Loucy (cell line): Measurements from ENCODE around the gene CPPED1.

Experiments used
- H2AFZ ChIP-seq: fragments of 200-600 bp; sonication (generic); 2 replicates; pipeline ENCODE4 v1.6.0; 2016; ENCODE audit warnings: antibody characterized with exemption, mild to moderate bottlenecking, low read length, moderate library complexity
- H3F3A ChIP-seq: fragments of 200-600 bp; 2 replicates; pipeline ENCODE4 v1.6.0; 2016; ENCODE audit warnings: antibody characterized with exemption, low read depth, mild to moderate bottlenecking
- H3K27me3 ChIP-seq: fragments of 200-600 bp; sonication (generic); 2 replicates; pipeline ENCODE4 v1.6.1; 2014; ENCODE audit warnings: low read length, mild to moderate bottlenecking; ENCODE audit not compliant: insufficient read depth, poor library complexity, severe bottlenecking
- H3K36me3 ChIP-seq: fragments of 200-600 bp; sonication (generic); 2 replicates; pipeline ENCODE4 v1.6.1; 2016; ENCODE audit warnings: low read length; ENCODE audit not compliant: insufficient read depth
- H3K4me1 ChIP-seq: fragments of 200-600 bp; sonication (generic); 2 replicates; pipeline ENCODE4 v1.5.1; 2014; ENCODE audit warnings: low read length, mild to moderate bottlenecking; ENCODE audit not compliant: insufficient read depth, poor library complexity, severe bottlenecking
- H3K4me2 ChIP-seq: fragments of 200-600 bp; sonication (generic); 2 replicates; pipeline ENCODE4 v1.6.0; 2014; ENCODE audit warnings: antibody characterized with exemption, low read length, low read depth, mild to moderate bottlenecking; ENCODE audit not compliant: poor library complexity, severe bottlenecking
- H3K4me3 ChIP-seq: fragments of 200-600 bp; sonication (generic); 2 replicates; pipeline ENCODE4 v1.5.1; 2014; ENCODE audit warnings: low read length, mild to moderate bottlenecking, mixed read lengths; ENCODE audit not compliant: poor library complexity, severe bottlenecking
- H3K79me2 ChIP-seq: fragments of 200-600 bp; sonication (generic); 2 replicates; pipeline ENCODE4 v1.6.1; 2014; ENCODE audit warnings: low read length; ENCODE audit not compliant: insufficient read depth
- H3K9ac ChIP-seq: fragments of 200-600 bp; sonication (generic); 2 replicates; pipeline ENCODE4 v1.6.0; 2014; ENCODE audit warnings: mild to moderate bottlenecking, low read depth, low read length, moderate library complexity; ENCODE audit not compliant: poor library complexity, severe bottlenecking
- H3K9me2 ChIP-seq: fragments of 200-600 bp; sonication (generic); replicated peaks from 2 replicates; pipeline ENCODE4 v1.6.1; 2016; ENCODE audit warnings: low read depth, low read length, mixed read lengths
- H3K9me3 ChIP-seq: fragments of 200-600 bp; sonication (generic); 2 replicates; pipeline ENCODE4 v1.6.1; 2014; ENCODE audit warnings: mild to moderate bottlenecking, antibody characterized with exemption, low read length, low read depth; ENCODE audit not compliant: insufficient read depth
- H4K20me1 ChIP-seq: fragments of 200-600 bp; sonication (generic); 2 replicates; pipeline ENCODE4 v1.6.0; 2014; ENCODE audit warnings: antibody characterized with exemption, low read length, mild to moderate bottlenecking; ENCODE audit not compliant: insufficient read depth, poor library complexity, severe bottlenecking
- CTCF ChIP-seq: fragments of 200-600 bp; sonication (generic); conservative IDR thresholded peaks from 2 replicates; pipeline ENCODE4 v1.5.1; 2014; ENCODE audit warnings: mild to moderate bottlenecking, antibody characterized with exemption, low read length
- EZH2phosphoT487 ChIP-seq: fragments of 200-600 bp; IDR thresholded peaks from 2 replicates; pipeline ENCODE4 v1.6.1; 2018; ENCODE audit warnings: antibody characterized with exemption, mild to moderate bottlenecking, moderate library complexity, borderline replicate concordance

Gene CPPED1

DNA sequence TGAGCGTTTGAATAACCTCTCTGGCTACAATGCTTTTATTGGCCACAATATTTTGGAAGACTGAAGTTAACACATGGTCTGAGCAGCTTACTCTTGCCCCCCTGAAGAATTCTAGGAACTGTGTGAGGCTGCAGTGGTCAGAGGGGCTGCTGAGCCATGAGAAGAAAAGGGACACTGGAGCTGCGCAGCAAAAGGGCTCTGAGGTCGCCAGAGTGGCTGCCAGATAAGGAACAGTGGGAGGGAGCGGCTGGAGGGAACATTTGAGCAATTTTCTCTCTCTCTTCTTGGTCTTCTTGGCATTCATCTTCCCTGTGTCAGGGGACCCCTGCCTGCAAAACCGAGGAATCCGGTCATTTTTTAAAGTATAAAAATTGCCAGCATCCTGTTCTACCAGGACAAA, 66.1 kb downstream of the CPPED1 start:
- H3K27me3 ChIP-seq: no peaks in the 10 kb centered on the region
- no peak overlapping the region for H3K4me2 ChIP-seq
- H3K9me2 ChIP-seq: no peaks in the 10 kb centered on the region
- H3F3A ChIP-seq: no peaks in the 10 kb centered on the region
- no peak overlapping the region for H2AFZ ChIP-seq
- no peaks in the 10 kb centered on the region; the same call in 1 of the 2 replicates for H3K9me3 ChIP-seq
- H3K4me1 ChIP-seq: no peaks in the 10 kb centered on the region
- H4K20me1 ChIP-seq: no peaks in the 10 kb centered on the region
- H3K4me3 ChIP-seq: no peak overlapping the region
- no peaks in the 10 kb centered on the region for H3K79me2 ChIP-seq
- no peak overlapping the region for H3K9ac ChIP-seq
- H3K36me3 ChIP-seq: no peaks in the 10 kb centered on the region
- TF ChIP-seq CTCF (no peak), EZH2phosphoT487 (no peak)

- H3K9me3 ChIP-seq: no peaks in the 10 kb centered on the region; the same call in 1 of the 2 replicates
- TF ChIP-seq CTCF: no peak
- TF ChIP-seq EZH2phosphoT487: no peak
- H3K4me3 ChIP-seq: no peak overlapping the region
- H3K79me2 ChIP-seq: no peaks in the 10 kb centered on the region
- no peaks in the 10 kb centered on the region for H4K20me1 ChIP-seq
- no peaks in the 10 kb centered on the region for H3K27me3 ChIP-seq
- H3K9me2 ChIP-seq: no peaks in the 10 kb centered on the region
- H3K9ac ChIP-seq: no peak overlapping the region
- no peak overlapping the region for H2AFZ ChIP-seq
- H3K36me3 ChIP-seq: no peaks in the 10 kb centered on the region
- H3F3A ChIP-seq: no peaks in the 10 kb centered on the region
- H3K4me1 ChIP-seq: no peaks in the 10 kb centered on the region
- no peak overlapping the region for H3K4me2 ChIP-seq
These were observed 67.9 kb downstream of the CPPED1 start for GRCh38 chr16:12735805-12736204.

DNA sequence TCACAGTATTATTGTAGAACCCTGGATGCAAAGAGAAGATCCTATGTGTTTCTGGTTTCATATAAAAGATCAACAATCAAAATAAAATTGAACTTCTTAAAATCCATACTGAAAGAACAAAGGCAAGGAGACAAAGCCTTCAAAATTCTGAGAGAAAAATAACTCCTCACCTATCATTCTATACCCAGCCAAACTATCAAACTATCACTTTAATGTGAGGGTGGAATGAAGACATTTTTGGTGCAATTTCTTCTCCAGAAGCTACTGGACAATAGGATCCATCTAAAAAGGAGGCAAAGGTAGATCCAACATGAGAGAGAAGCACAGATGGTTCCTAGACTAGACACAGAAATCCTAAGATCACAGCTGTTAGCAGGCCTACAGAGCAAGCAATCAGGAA, 71.1 kb downstream of the CPPED1 start:
- TF ChIP-seq CTCF (no peak), EZH2phosphoT487 (no peak)
- no peak overlapping the region for H3K4me3 ChIP-seq
- H4K20me1 ChIP-seq: no peaks in the 10 kb centered on the region
- H2AFZ ChIP-seq: no peak overlapping the region
- H3K9me2 ChIP-seq: no peaks in the 10 kb centered on the region
- no peaks in the 10 kb centered on the region; the same call in 1 of the 2 replicates for H3K9me3 ChIP-seq
- H3K27me3 ChIP-seq: no peaks in the 10 kb centered on the region
- no peaks in the 10 kb centered on the region for H3K79me2 ChIP-seq
- H3K4me1 ChIP-seq: no peaks in the 10 kb centered on the region
- H3K4me2 ChIP-seq: no peak overlapping the region
- H3K36me3 ChIP-seq: no peaks in the 10 kb centered on the region
- H3K9ac ChIP-seq: no peak overlapping the region
- no peaks in the 10 kb centered on the region for H3F3A ChIP-seq
